Superior temporal gyrus (tissue), 1 donor: ENCODE results near the gene MPP2.
A peak's percentile ranks its signal among the peaks of the same experiment; 100 is the strongest.
"Not testable (repeated sequence)": the region's sequence is repeated elsewhere in the genome, so short reads cannot be mapped to it uniquely, and the experiment has no call there.

ENCODE experiments used
- DNase-seq: peaks from one replicate; pipeline ENCODE4 v3.0.0-alpha.2; 2016; ENCODE audit errors: extremely low spot score

MPP2 gene

GRCh38 chr17:43901861-43902589, 5.3 kb downstream of the MPP2 start:
- no peak for DNase-seq

GRCh38 chr17:43900858-43901754, 6.2 kb downstream of the MPP2 start:
- DNase-seq = no peak

GRCh38 chr17:43900183-43900857, 7.0 kb downstream of the MPP2 start:
- peak; percentile 92 for DNase-seq

- DNase-seq = no peak
Measured at GRCh38 chr17:43898446-43898845, 8.9 kb downstream of the MPP2 start.

- no peak for DNase-seq
Measured at GRCh38 chr17:43897831-43898230, 9.5 kb downstream of the MPP2 start.

- not testable (repeated sequence) for DNase-seq
Measured at GRCh38 chr17:43894494-43894893, 12.8 kb downstream of the MPP2 start.

- DNase-seq = no peak
Measured at GRCh38 chr17:43892647-43892952, 14.7 kb downstream of the MPP2 start.

GRCh38 chr17:43891851-43892646, 15.3 kb downstream of the MPP2 start:
- no peak for DNase-seq

- no peak for DNase-seq
Measured at GRCh38 chr17:43890240-43890639, 17.1 kb downstream of the MPP2 start.

- no peak for DNase-seq
Measured at GRCh38 chr17:43888548-43888947, 18.8 kb downstream of the MPP2 start.

GRCh38 chr17:43882761-43883415, 24.4 kb downstream of the MPP2 start:
- no peak for DNase-seq

GRCh38 chr17:43881758-43882505, 25.4 kb downstream of the MPP2 start:
- DNase-seq = no peak

GRCh38 chr17:43881181-43881580, 26.2 kb downstream of the MPP2 start:
- no peak for DNase-seq

- no peak for DNase-seq
Measured at GRCh38 chr17:43880420-43880991, 26.8 kb downstream of the MPP2 start.

- DNase-seq = no peak
Measured at GRCh38 chr17:43879723-43880419, 27.5 kb downstream of the MPP2 start.

- peak; percentile 81 for DNase-seq
Measured at GRCh38 chr17:43878260-43879175, 28.8 kb downstream of the MPP2 start.

- no peak for DNase-seq
Measured at GRCh38 chr17:43877451-43878155, 29.7 kb downstream of the MPP2 start.

- DNase-seq = no peak
Measured at GRCh38 chr17:43877031-43877430, 30.3 kb downstream of the MPP2 start.
